HG03095 (cell line): ENCODE data around the gene GPN3.
"Not testable (repeated sequence)": the region's sequence is repeated elsewhere in the genome, so short reads cannot be mapped to it uniquely, and the experiment has no call there.

Source experiments
- ATAC-seq: cut with Tn5 transposase; IDR thresholded peaks from one replicate; pipeline ENCODE4 v1.9.1; 2021; ENCODE audit warnings: moderate library complexity; ENCODE audit not compliant: unreplicated experiment

Gene GPN3

DNA sequence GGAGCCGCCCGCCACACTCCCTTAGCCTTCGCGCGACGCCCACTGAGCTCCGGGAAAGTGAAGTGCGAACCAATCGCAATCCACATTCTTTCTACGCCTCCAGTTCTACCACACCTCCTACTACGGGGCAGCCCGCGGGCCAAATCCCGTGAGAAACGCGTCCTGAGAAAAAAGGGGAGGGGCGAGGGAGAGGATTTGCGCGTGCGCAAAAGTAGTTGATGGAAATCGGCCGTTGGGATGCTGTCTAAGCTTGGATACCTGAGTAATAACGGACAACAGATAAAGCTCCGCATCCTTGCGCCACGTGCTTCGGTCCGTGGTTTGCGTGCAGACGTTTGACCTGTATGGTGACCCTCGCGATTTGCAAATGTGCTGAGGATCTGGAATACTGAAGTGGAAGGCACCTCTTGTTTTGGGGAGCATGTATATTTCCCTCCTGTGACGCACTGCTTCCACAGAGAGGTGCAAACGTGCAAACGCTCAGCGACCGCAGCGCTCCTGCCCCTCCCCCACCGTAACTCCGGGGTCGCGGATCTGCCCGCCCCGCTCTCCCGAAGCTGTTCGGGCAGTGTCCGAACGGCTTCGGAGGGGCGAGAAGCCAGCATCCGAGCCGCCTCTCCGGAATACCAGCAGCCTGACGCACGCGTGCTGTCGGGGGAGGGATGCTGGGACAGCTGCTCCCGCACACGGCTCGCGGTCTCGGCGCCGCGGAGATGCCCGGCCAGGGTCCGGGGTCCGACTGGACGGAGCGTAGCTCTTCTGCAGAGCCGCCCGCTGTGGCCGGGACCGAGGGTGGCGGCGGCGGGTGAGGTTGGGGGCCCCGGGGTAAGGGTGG, at the start of gene GPN3, which contains the start of gene FAM216A:
Gene GPN3 (minus strand): TSS at position 44 of the 835 bp plus-strand sequence. CDS start 54 bp downstream, outside the sequence.
Gene FAM216A (plus strand): TSS at position 632 of the 835 bp plus-strand sequence. CDS start 31 bp downstream, at position 663.
- peak; percentile 64 for ATAC-seq

DNA sequence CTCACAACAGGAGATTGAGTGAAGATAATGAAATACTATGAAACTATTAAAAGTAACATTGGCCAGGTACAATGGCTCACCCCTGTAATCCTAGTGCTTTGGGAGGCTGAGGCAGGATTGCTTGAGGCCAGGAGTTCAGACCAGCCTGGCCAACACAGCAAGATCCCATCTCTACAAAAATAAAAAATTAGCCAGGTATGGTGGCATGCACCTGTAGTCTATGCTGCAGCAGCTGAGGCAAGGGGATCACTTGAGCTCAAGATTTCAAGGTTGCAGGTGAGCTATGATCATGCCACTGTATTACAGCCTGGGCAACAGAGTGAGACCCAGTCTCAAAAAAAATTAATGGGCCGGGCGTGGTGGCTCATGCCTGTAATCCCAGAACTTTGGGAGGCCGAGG, 48.9 kb upstream of the GPN3 start:
- no peak for ATAC-seq

DNA sequence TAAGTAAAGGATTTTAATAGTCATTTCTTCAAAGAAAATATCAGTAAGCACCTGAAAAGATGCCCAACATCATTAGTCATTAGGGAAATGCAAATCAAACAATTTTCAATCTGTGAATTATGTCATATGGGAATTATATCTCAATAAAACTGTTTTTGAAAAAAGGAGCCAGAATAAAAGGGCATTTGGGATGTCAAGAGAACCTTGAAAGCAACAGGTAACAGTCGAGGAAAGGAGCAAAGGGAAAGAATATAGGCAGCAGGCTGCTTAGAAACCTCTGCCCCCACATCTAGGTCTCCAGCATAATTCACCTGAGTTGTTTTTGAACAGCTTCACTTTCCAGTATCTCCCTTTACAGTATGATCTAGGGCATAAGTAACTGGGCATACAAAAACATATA, 46.3 kb upstream of the GPN3 start:
- no peak for ATAC-seq

DNA sequence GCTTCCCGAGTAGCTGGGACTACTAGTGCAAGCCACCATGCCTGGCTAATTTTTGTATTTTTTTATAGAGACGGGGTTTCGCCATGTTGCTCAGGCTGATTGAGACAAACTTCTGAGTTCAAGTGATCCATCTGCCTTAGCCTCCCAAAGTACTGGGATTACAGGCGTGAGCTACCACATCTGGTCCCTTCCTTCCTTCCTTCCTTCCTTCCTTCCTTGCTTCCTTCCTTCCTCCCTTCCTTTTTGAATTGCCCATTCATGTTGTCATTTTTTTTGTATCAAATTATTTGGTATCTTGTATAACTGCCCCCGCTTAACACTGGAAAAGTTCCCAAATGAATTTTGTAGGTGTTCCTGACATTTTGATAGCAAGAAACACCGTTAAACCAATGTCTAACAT, 45.8 kb upstream of the GPN3 start:
- no peak for ATAC-seq

DNA sequence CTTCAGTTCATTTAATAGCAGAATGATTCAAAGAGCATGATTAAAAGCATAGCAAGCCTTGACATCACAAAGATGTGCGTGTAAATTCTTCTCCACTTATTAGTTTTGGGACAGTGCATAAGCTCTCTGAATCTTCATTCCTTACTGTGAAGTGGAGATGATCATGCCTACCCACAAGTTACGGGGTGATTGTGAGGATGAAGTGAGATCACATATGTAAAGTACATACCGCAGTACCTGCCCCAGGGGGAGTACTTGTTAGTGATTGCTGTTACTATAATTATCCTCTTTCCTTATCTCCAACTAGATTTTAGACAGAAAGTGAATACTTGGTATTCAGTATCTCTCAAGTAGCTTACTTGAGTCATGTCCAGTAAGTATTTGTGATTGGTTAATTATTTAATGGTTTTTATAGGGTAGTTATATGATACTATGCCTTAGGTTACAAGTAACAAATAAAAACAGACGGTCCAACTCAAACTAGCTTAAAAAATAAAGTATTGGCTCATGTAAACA, 40.1 kb upstream of the GPN3 start:
- ATAC-seq, result no peak

DNA sequence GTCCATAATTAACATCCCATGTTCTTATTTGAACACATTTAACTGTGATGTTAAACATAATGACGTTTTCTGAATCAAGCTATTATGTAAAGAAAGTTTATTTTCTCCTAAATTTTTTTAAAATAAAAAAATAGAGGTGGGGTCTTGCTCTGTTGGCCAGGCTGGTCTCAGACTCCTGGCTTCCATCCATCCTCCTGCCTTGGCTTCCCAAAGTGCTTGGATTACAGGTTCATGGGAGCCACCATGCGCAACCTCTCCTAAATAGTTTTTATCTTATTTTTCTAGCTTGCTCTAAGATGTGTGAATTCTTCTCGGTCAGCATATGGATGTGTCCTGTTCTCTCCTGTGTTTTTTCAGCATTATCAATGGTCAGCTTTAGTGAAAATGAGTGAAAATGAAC, 37.3 kb upstream of the GPN3 start:
- no peak for ATAC-seq

DNA sequence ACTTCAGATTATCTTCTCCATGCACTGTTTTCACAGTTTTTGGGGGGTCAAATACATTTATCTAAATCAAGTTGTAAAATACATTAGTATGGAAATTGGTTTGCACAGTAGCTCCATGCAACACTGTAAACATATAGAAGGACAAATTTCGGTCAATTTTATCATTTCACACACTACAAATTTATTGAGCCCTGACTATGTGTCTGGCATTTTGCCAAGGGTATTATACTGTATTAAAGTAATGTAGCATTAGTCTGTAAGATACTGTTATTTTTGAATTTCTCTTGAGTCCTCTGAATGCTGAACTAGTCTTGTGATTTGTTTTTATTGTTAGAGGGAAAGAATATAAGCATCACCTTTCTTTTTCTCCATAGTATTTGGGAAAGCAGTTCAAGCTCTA, 35.4 kb upstream of the GPN3 start:
- ATAC-seq, result no peak

DNA sequence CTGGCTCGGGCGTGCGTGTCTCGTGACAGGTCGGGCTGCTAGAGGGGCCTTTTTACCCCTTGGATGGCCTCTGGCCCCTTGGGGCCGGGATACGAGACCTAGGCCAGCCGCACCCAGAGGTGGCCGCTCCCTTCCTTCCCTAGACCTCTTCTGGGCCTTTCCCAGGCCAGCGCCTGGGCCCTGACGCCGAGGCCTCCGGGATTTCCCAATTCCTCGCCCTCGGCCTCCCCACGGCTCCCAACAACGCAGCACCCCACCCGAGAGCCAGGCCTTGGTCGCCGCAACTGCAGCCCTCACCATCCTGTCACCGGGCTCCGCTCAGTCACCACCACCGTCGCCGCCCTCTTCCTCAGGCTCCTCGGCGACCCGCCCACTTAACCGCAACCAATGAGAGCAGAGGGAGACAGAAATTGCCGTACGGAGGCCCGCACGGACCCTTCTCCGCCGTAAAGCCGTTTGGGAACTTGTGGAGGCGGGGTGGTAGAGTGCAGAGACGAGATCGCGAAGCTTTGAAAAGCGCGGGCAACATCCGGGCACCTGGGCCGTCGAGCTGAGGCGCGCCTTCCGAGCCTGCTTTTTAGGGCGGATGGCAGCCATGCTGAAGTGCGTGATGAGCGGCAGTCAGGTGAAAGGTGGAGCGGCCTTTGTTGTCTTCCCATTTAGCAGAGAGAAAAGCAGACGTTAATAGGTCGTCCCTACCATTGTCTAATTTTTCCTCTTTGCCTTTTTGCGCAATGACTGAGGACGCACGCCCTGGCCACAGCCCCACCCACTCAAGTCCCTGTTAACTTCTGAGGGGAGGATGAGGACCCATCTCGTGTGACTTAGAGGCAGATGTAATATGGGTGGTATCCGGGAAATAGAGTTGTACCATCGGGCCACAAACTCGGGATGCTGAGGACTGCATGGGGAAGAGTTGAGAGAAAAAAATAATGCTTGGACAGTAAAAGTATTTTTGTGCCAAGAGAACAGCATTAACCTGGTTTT, 34.0 kb upstream of the GPN3 start, which contains the start of the genes RAD9B and VPS29:
Gene RAD9B (plus strand): TSS at position 580 of the 987 bp plus-strand sequence. CDS start 7 bp downstream, at position 587.
Gene VPS29 (minus strand): TSS at position 360 of the 987 bp plus-strand sequence. CDS start 60 bp downstream, at position 300.
- ATAC-seq, result peak; percentile 90

DNA sequence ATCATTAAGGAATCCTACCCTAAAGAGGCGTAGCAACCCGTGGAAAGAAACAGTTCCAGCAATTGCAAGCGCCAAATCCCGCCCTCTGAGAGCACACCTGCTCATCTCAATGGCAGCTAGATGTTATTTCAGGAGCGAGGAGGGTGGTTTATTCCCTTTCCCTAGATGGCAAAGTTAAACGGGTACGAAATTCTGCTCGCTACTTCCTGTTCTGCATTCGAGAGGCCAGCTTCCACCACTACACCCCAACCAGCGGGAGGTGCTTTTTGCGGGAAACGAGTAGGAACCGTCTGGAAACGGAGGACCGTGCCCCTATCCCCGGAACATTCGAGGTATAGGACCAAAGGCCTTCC, 33.3 kb upstream of the GPN3 start:
- no peak for ATAC-seq

DNA sequence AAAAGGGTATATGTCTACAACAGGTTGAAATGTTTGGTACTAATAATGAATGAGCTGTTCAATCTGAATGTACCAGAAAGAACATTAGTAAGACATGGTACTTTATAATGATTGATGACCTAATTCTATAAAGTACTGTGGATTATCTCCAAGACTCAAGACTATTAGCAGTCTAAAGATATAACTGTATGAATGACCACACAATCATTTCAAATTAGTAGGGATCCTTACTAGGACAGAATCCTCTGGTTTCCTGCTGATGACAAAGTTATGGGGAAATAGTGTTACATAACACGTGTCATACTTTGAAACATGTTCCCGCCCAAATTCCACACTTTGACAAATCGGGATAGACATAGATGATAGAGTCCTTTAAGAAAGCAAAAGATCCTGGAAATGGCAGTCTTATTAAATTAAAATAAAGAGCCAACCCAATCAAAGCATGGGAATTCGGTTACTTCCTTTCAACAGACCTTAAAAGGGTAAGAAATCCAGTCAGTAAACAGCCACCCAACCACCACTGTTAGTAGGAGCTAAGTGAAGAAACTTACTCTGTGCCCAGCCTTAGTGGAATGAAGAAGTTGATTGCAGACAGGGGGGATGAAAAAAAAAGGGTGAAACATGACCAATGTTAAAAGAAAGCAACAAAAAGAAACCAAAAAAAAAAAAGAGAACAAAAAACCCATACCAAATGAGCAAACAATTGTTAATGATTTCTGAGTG, 31.1 kb upstream of the GPN3 start:
- no peak for ATAC-seq

DNA sequence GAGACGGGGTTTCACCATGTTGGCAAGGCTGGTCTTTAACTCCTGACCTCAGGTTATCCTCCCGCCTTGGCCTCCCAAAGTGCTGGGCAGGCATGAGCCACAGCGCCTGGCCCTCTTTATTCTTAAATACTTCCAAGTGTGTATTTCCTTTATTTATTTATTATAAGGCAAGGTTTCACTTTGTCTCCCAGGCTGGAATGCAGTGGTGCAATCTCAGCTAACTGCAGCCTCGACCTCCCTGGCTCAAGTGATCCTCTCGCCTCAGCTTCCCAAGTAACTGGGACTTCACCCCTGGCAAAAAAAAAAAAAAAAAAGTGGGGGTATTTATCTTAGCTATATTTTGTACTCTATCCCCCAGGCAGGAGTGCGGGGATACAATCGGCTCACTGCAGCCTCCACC, 7.4 kb upstream of the GPN3 start:
- ATAC-seq, result no peak

DNA sequence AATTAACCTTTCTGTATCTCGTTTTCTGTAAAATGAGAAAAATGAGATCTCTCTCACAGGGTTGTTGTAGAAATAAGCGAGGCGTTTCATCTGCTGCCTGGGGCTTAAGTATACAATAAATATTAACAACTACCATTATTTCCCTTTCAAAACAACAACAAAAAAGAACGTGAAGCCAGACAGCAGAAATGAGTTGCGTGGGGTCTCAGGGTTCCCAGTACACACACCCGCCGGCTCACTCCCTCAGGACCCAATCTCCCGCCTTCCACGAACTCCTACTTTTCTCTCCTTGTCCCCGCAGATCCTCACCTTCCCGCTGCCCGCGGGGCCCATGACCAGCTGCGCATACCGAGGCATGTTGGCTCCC, 227 bp downstream of the GPN3 start:
- no peak for ATAC-seq

DNA sequence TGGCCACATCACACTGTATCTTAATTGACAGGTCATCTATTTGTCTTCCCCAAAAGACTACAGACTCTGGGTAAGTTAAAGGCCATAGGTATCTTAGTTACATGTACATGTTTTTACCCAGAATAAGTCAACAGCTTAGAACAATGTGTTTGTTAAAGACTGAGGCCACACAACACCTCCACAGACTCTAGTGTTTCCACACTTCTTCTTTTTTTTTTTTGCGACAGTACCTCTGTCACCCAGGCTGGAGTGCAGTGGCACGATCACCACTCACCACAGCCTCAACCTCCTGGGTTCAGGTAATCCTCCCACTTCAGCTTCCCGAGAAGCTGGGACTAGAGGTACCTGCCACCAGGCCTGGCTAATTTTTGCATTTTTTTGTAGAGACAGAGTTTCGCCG, 1.3 kb downstream of the GPN3 start:
- no peak for ATAC-seq

DNA sequence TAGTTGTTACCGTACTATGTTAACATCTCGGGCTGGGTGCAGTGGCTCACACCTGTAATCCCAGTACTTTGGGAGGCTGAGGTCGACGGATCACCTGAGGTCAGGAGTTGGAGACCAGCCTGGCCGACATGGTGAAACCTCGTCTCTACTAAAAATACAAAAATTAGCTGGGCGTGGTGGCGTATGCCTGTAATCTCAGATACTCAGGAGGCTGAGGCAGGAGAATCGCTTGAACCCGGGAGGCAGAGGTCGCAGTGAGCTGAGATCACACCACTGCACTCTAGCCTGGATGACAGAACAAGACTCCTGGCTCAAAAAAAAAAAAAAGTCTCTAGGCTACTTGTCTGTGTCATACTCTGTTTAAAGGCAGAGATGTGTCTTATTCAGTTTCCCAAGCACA, 2.3 kb downstream of the GPN3 start:
- ATAC-seq, result not testable (repeated sequence)

DNA sequence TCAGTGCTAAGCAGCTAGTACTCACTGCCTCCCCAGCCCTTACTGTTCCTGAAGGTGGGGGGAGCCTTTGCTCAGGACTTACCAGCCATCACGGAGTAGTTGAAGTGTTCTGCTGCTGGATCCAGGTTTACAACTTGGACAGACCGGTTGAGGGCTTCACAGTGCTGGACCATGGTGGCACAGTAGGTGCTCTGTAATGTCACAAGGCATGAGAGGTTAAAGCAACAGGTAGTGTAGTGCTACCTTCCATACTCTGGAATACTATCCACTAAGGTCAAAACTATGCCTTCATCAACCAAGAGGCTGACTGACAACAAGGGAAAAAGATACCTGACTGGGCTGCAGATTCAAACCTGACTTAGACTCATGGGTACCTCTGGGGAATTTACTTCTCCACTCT, 3.0 kb downstream of the GPN3 start:
- ATAC-seq, result no peak

DNA sequence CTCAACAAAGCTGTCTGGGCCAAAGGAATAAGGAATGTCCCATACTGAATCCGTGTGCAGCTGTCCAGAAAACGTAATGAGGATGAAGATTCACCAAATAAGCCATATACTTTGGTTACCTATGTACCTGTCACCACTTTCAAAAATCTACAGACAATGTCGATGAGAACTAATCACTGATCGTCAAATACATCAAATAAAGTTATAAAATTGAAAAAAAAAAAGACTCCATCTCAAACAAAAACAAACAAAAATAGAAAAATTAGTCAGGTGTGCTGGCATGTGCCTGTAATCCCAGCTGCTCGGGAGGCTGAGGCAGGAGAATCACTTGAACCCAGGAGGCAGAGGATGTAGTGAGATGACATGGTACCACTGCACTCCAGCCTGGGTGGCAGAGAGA, 6.9 kb downstream of the GPN3 start:
- ATAC-seq, result not testable (repeated sequence)

DNA sequence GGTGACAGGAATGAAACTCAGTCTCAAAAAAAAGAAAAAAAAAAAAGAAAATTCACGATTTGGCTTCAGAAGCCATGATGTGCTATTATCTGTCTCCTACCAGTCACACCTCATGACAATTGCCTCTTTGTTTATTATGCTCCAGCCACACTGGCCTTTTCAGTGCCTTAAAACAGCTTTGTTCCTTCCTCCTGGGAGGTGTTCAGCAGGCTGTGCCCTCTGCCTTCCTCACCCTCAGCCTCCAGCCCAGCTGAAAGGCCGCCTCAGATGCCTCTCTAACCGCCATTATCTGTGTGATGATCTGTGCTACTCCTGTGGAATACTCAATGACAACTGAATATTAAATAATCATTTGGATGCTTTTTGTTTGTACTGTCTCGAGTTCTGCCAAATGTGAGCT, 9.3 kb downstream of the GPN3 start:
- no peak for ATAC-seq

DNA sequence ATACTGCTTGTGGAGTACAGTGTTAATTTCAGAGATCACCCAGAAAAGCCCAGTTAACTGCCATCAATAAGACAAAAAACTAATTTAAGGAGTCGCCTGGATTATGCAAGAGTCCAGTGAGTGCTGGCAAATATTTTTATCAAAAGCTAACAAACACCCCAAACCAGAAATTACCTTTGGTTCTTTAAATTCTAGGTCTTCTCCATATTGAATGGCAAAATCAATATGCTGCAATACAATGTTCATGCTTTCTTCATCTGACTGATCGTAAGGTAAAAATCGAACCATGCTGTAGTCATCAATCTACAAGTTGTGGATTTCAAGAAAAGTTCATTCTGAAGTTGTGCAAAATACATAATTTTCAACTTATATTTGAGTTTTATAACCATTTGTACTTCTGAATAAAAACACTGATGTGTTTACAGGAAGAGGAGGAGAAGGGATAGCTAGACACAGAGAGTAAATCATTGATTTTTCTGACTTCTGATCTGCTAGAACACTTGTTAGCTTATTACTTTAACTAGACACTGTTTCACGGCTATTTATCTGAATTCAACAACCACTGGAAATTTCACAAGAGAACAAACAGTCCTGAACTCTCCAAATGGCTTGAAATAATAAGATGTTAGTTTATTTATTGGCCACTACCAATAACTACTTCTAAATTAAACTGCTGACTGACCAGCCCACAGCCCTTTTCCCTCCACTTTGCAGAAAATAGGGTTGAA, 14.3 kb downstream of the GPN3 start:
- ATAC-seq, result no peak

DNA sequence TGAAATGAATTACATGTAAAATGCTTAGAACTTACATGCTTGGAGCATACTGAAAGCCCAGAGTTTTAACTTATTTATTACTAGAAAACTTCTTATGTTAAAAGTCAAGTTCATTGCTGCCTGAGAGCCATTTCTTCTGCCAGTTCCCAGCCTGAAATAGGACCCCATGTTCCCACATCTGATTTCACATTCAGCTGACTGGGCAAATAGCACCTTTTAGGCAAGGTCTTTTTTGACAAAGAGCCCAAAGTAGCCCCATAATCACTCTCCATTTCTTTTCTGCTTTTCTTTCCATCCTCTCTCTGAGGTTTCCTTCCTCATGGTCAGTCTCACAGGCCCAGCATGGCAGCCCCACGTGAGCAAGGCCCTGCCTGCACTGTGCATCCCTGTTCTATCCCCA, 16.8 kb downstream of the GPN3 start:
- no peak for ATAC-seq
